Astrocyte of the spinal cord (primary cell): ENCODE results near the gene RBM22.

ENCODE experiments used
- DNase-seq: peaks from one replicate; pipeline ENCODE4 v3.0.0; 2011; ENCODE audit warnings: low read depth, low spot score
- H3K4me3 ChIP-seq: 2 replicates; pipeline ENCODE4 v1.5.1; 2011; ENCODE audit warnings: low read depth, mild to moderate bottlenecking, low read length, moderate library complexity
- in situ Hi-C: cut with HindIII; loops from 2 replicates; pipeline ENCODE4 v1.10.0; 2017; ENCODE audit warnings: low sequenced_read_pairs
- TF ChIP-seq, protein P1 (sequence below): IDR thresholded peaks from 2 replicates; pipeline ENCODE4 v1.5.1; 2012; ENCODE audit warnings: low read depth, mild to moderate bottlenecking, low read length, inconsistent platforms

The RBM22 gene

DNA sequence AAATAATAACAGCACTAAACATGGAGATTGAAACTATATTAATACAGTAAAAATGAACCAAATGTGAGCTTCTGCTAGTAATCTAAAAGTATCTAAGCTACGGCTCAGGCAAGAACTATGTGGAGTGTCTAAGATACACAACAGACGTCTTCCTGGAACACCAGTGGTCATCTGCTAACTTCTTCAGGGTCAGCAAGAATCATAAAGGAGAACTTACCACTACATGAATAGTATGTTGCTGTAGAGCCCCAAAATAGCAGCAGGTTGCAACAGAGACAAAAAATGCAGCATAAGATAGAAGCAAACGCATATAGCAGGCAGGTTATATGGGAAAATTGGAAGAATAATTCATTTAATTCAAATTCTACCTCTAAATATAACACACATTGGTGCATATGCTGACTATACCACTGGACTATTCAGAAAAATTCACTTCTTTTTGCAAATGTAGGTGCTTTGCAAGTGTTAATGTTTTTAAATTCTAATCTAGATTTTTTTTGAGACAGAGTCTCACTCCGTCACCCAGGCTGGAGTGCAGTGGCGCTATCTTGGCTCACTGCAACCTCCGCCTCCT is 30.9 kb upstream of the RBM22 start:
- TF ChIP-seq, protein P1, sequence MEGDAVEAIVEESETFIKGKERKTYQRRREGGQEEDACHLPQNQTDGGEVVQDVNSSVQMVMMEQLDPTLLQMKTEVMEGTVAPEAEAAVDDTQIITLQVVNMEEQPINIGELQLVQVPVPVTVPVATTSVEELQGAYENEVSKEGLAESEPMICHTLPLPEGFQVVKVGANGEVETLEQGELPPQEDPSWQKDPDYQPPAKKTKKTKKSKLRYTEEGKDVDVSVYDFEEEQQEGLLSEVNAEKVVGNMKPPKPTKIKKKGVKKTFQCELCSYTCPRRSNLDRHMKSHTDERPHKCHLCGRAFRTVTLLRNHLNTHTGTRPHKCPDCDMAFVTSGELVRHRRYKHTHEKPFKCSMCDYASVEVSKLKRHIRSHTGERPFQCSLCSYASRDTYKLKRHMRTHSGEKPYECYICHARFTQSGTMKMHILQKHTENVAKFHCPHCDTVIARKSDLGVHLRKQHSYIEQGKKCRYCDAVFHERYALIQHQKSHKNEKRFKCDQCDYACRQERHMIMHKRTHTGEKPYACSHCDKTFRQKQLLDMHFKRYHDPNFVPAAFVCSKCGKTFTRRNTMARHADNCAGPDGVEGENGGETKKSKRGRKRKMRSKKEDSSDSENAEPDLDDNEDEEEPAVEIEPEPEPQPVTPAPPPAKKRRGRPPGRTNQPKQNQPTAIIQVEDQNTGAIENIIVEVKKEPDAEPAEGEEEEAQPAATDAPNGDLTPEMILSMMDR: no peak
- in situ Hi-C loops: no loop called here
- DNase-seq: no peak
- no peak overlapping the region for H3K4me3 ChIP-seq

- DNase-seq: no peak
- no peak overlapping the region for H3K4me3 ChIP-seq
- in situ Hi-C loops: no loop called here
- TF ChIP-seq, protein P1: no peak
These were observed 29.0 kb upstream of the RBM22 start for GRCh38 chr5:150729859-150730258.

GRCh38 chr5:150723845-150724244 is 23.0 kb upstream of the RBM22 start:
- in situ Hi-C loops: no loop called here
- H3K4me3 ChIP-seq: no peak overlapping the region
- DNase-seq: no peak
- TF ChIP-seq, protein P1: no peak

- no peak for DNase-seq
- in situ Hi-C loops: no loop called here
- H3K4me3 ChIP-seq: no peak overlapping the region
- TF ChIP-seq, protein P1: peak; percentile 38
These were observed 9.3 kb upstream of the RBM22 start for GRCh38 chr5:150710165-150710564.

DNA sequence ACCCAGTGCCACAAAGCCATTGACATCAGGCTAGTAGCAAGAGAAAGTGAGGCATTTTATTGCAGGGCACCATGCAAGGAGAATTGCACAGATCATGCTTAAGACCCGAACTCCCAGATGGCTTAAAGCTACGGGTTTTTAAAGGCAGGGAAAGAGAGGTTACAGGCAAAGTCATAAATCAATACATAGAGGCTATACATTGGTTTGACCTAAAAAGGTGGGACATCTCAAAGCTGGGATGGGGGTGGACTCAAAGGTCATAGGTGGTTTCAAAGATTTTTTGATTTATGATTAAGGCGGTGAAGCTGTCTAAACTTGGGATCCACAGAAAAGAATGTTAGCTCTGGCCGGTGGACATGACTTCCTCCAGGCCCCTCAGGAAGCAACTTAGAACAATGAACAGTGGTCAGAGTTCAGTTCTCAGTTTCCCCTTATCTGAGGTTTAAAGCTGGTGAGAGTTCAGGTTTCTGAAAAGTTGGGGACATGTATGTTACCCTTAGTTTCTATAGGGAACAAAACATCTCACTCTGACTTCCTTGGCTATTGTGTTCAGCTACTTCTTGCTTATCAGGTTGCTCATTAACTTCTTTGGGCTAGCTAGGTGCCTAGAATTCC is 6.0 kb upstream of the RBM22 start:
- no peak for DNase-seq
- in situ Hi-C loops: no loop called here
- TF ChIP-seq, protein P1: no peak
- no peak overlapping the region for H3K4me3 ChIP-seq

DNA sequence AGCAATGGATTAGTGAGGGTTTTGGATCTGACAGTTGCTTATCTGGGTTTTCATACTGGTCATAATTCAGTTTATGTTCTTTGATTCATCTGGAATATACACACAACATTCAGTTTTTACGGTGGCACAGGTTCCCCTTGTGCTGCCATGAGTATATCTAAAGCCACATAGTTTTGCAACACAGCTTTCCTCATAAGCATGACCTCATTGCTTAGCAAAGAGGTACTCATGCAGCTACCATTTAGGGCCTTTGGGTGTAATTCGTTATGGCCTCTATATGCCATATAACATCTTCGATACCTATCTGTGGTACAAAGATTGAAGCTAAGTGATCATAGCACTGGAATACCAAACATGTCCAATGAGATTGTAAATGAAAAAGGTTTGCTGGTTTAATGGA is 2.9 kb upstream of the RBM22 start:
- no peak overlapping the region for H3K4me3 ChIP-seq
- no peak for DNase-seq
- TF ChIP-seq, protein P1: no peak
- in situ Hi-C loops: no loop called here
